HEK293T (cell line): ENCODE measurements around the gene SERPINA9.

Source experiments
- BHLHE40 ChIP-seq: fragments of 450-650 bp; IDR thresholded peaks from 2 replicates; pipeline ENCODE4 v1.6.1; 2016; ENCODE audit warnings: mild to moderate bottlenecking, moderate library complexity, borderline replicate concordance
- ELF4 ChIP-seq: fragments of 450-650 bp; IDR thresholded peaks from 2 replicates; pipeline ENCODE4 v1.6.1; 2017; ENCODE audit warnings: antibody characterized with exemption
- FOXA1 ChIP-seq: fragments of 450-650 bp; IDR thresholded peaks from 2 replicates; pipeline ENCODE4 v1.6.1; 2016; ENCODE audit warnings: mild to moderate bottlenecking
- SP1 ChIP-seq: fragments of 450-650 bp; IDR thresholded peaks from 2 replicates; pipeline ENCODE4 v1.6.1; 2017
- TARDBP ChIP-seq: fragments of 450-650 bp; IDR thresholded peaks from 2 replicates; pipeline ENCODE4 v1.6.1; 2016

DNA sequence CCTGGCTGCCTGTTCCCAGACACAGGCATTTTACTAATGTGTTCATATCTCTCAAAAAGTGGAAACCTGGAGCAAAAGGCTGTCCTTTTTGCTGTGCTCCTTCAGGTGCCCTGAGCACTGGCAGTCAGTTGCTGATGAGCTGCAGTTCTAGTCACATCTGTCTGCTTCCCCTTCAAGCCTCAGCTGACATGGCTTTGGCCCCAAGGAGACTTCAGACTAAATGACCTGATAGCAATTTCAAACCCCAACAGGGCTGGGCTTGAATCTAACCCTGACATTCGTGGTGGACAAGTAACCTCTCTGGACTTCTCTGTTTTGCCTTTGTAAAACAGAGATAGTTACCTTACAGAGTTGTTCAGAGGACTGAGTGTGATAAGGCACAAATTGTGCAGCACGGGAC lies 5.7 kb downstream of the SERPINA9 start:
- TF ChIP-seq SP1 (no peak), TARDBP (no peak), FOXA1 (no peak), ELF4 (no peak), BHLHE40 (no peak)
